Activated CD8-positive, alpha-beta T cell treated with anti-CD3 and anti-CD28 coated beads, Interleukin-2, amount 10 ng/mL, durations not matched to agents 7 days and 5 days (primary cell): ENCODE data around the gene PACC1. TPM values are rescaled to one million over a fixed set of nuclear protein-coding genes. Genes with fewer than 3 reads are reported as not detected.

Experiments used
- ATAC-seq: fragments of 150-1000 bp; cut with Tn5 transposase; one replicate; pipeline ENCODE4 v1.10.0; 2021; ENCODE audit warnings: moderate library complexity
- CTCF ChIA-PET: fragments of 350-600 bp; sonication (Branson Sonifier 250); formaldehyde crosslinking; loops from one replicate; lab custom pipeline; 2021; ENCODE audit warnings: antibody characterized with exemption; lab: Charles Lee
- POLR2A ChIA-PET: fragments of 350-600 bp; sonication (Branson Sonifier 250); formaldehyde crosslinking; loops from one replicate; lab custom pipeline; 2021; ENCODE audit warnings: antibody characterized with exemption; lab: Charles Lee
- DNase-seq: peaks from one replicate; pipeline ENCODE4 v3.0.0-alpha.2; 2020
- H3K27ac Mint-ChIP-seq: one replicate; pipeline ENCODE4 v1.8.0; 2021; ENCODE audit warnings: mild to moderate bottlenecking, mixed read lengths
- H3K27me3 Mint-ChIP-seq: one replicate; pipeline ENCODE4 v1.8.0; 2021; ENCODE audit warnings: low read depth, mixed read lengths
- H3K36me3 Mint-ChIP-seq: one replicate; pipeline ENCODE4 v1.8.0; 2021; ENCODE audit warnings: low read depth, mixed read lengths
- H3K4me1 Mint-ChIP-seq: one replicate; pipeline ENCODE4 v1.8.0; 2021; ENCODE audit warnings: low read depth, mixed read lengths
- H3K4me3 Mint-ChIP-seq: one replicate; pipeline ENCODE4 v1.8.0; 2021; ENCODE audit warnings: mild to moderate bottlenecking, mixed read lengths
- H3K9me3 Mint-ChIP-seq: one replicate; pipeline ENCODE4 v1.8.0; 2022; ENCODE audit warnings: mixed read lengths; ENCODE audit not compliant: insufficient read depth
- total RNA-seq, 2 experiments: library from RNA; stranded (reverse); gene quantifications; one replicate each; pipeline ENCODE4 v1.2.3, GENCODE V29; 2021

PACC1 gene
- total RNA-seq = 10 to 100 TPM in 1 of 2 experiments, 1 to 10 TPM in 1; 10.0 to 13.2 TPM

DNA sequence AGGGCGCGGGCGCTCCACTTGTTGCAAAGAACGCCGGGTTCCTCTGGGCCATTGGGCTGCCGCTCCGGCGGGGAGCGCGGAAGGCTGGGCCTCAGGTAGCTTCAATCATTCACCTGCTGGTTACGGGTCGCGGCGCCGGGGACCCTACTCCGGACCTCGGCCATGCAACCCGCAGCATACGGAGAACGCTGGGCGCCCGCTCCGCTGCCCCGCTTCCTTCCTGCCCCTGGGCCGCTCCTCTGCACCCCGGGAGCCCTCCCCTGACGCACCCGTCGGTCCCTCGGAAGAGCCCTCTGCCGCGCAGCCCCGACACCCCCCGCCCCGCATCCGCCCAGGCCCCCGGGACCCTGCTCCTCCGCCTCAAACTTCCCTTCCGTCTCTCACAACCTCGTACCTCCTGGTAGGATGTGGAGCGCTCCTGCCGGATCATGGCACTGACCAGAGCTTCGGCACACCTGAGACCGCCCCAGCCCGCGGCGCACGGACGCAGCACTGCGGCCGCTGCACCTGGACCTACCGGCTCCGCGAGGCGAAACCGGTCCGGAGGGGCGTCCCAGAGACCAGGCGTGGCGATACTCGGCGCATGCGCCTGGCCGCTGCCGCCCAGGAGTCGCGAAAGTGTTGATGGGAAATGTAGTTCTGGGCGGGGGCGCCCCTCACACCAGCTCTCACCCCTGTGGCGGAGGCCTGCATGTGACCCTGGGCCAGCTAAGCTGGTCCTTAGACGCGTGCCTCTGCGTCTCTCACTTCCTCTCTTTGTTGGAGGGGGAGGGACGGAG lies at the start of gene PACC1:
PACC1 (minus strand) TSS at position 559 of the 779 bp plus-strand sequence; CDS start at position 430, 129 bp downstream.
- no peaks in the 10 kb centered on the region for H3K27me3 Mint-ChIP-seq
- H3K27ac Mint-ChIP-seq = peak within 1 kb of the TSS; percentile 94
- peaks cover 36% of the 10 kb centered on the region for H3K4me1 Mint-ChIP-seq
- no peaks in the 10 kb centered on the region for H3K9me3 Mint-ChIP-seq
- peaks cover 32% of the 10 kb centered on the region for H3K36me3 Mint-ChIP-seq
- CTCF ChIA-PET = interaction anchor here (1.1 to 3.2 kb wide), 2 partner anchors 41 to 580 kb away, joined by 3 to 19 read pairs; no protein-coding TSS in a partner anchor
- peak; percentile 94 for DNase-seq
- peak; percentile 97 for ATAC-seq
- peak within 1 kb of the TSS; percentile 98 for H3K4me3 Mint-ChIP-seq
- POLR2A ChIA-PET = interaction anchor here (1.1 to 1.7 kb wide), 4 partner anchors 14 to 129 kb away, joined by 3 to 8 read pairs (median 4); partner anchors contain the start of genes NENF and PPP2R5A

DNA sequence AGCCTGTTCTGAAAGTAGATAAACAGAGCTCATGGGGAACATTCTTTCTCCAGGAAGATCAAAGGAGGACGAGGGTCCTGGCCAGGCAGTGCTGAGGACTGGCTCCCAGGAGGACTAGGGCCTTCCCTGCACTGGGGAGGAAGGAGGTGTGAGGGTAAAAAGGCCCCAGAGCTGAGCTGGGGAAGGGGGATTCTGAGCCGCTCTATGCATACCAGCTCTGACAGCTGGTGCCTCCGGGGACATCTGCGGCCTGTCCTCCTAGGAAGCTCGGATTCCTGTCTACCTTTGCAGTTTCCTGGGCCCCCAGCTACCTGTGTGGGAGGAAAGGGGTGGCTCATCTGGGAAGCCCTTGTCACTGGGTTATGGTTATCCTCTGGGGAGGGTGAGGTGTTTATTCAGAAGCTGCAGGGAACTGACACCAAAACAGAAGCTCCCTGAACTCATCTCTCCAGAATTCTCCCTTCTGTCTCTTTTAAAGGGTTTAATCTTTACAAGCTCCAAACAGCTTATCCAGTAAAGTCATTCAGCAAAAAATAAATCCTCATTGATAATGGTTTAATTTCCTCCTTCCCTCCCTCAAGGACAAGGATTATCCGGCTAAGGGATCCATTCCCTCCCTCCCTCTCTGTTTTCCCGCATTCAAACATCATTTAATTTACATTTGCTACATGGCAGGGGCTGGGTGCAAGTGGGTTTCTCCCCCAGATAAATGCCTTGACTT lies 49.0 kb upstream of the PACC1 start:
- no peak for DNase-seq
- CTCF ChIA-PET = interaction anchor here (0.9 to 6.4 kb wide), 6 partner anchors 7 to 393 kb away, joined by 3 to 42 read pairs (median 5); no protein-coding TSS in a partner anchor
- Mint-ChIP-seq H3K9me3 (no peaks in the 10 kb centered on the region), H3K4me3 (no peak overlapping the region), H3K27me3 (no peaks in the 10 kb centered on the region), H3K27ac (no peak overlapping the region), H3K36me3 (no peaks in the 10 kb centered on the region), H3K4me1 (peaks cover 6% of the 10 kb centered on the region)
- no peak for ATAC-seq
- POLR2A ChIA-PET = no interaction called here

DNA sequence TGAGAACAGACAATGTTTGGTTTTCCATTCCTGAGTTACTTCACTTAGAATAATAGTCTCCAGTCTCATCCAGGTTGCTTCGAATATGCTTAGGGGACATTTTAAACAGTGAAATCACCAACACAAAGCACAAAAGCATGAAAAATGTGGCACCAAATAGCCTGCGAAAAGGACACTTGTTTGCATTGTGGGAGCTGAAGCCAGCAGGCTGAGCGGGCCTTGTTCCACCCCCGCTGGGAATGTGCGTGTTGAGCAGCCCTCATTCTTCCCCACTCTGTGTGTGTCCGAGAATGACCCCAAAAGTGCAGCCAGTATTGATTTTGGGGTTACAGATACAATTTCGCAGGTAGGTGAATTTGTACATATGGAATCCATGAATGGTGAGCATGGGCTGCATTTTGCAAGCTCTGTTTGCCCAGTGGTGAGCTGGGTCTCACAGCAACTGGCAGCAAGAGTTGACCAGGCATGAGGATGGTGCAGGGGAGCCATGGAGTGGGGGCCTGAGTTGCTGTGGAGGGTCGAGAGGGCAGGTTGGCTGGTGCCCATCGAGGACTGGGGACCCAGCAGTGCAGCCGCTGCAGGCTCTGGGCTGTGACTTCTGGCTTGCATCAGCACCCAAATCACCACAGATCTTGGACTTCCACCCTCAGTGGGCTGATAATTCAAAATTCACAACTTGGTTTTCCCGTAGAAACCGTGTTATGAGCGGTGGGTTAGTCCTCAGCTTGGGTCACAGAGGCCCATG lies 47.4 kb upstream of the PACC1 start:
- DNase-seq = no peak
- Mint-ChIP-seq H3K9me3 (no peaks in the 10 kb centered on the region), H3K4me1 (peaks cover 13% of the 10 kb centered on the region), H3K4me3 (no peak overlapping the region), H3K36me3 (no peaks in the 10 kb centered on the region), H3K27ac (no peak overlapping the region), H3K27me3 (no peaks in the 10 kb centered on the region)
- CTCF ChIA-PET = interaction anchor here (0.6 to 0.7 kb wide), 2 partner anchors 15 to 128 kb away, joined by 3 read pairs; no protein-coding TSS in a partner anchor
- no peak for ATAC-seq
- POLR2A ChIA-PET = no interaction called here

DNA sequence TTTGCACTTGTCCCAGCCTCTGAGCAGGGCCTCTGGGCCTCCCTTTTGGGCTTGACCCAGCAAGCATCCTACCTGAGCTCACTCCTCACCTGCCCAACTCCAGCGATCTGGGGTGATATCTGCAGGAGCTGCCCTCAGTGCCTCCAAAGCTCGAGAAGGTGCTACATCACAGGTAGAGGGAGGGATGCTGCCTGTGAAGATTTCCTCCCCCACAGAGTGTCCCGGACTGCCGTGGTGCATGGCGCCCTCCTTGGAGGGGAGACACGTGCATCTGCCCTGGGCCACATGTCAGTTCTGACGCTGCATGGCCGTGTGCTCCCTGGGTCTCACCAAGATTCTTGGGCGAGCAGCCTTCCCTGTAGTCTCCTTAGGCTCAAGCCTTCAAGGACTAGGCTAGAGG lies 45.7 kb upstream of the PACC1 start:
- Mint-ChIP-seq H3K27ac (no peak overlapping the region), H3K9me3 (no peaks in the 10 kb centered on the region), H3K36me3 (no peaks in the 10 kb centered on the region), H3K27me3 (no peaks in the 10 kb centered on the region), H3K4me3 (no peak overlapping the region), H3K4me1 (peaks cover 13% of the 10 kb centered on the region)
- ChIA-PET POLR2A (no interaction called here), CTCF (interaction anchor here (0.9 kb wide), 1 partner anchor 17 kb away, joined by 3 read pairs; no protein-coding TSS in a partner anchor)
- no peak for DNase-seq
- no peak for ATAC-seq

DNA sequence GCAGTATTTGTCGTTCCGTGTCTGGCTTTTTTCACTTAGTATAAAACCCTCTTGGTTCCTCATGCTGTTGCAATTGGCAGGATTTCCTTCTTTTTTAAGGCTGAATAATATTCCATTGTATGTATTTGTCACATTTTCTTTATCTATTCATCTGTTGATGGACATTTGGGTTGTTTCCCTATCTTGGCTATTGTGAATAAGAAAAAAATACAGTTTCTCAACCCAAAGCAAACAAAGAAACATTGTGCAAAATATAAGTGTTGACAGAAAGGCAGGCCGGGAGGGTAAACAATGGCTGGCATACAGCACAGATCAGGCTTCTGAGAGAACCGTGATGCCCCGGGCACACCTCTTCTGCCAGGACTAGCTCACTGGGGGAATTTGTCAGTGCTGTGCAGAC lies 45.0 kb upstream of the PACC1 start:
- no peak overlapping the region for H3K27ac Mint-ChIP-seq
- no peak for DNase-seq
- POLR2A ChIA-PET = interaction anchor here (0.6 kb wide), 1 partner anchor 292 kb away, joined by 3 read pairs; no protein-coding TSS in a partner anchor

DNA sequence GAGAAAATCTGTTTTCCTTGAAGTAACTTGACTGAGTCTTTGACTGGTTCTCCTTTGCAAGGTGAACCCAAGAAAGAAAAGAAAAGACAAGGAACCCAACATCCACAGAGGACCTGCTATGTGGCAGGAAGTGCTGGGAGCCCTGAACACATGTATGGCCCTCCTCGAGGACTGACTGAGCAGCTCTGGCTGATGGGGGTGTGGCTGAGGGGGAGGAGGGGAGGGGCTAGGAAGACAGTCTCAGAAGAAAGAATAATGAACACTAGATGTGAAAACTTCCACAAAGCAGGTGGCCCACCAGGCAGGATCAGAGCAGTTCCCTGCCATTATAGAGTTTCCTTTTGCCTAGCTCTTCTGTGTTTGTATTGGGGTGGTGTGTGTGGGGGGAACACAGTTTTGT lies 44.1 kb upstream of the PACC1 start:
- DNase-seq (peak; percentile 39), ATAC-seq (peak; percentile 49)
- ChIA-PET POLR2A (interaction anchor here (0.6 kb wide), 1 partner anchor 1019 kb away, joined by 3 read pairs; no protein-coding TSS in a partner anchor), CTCF (interaction anchor here (0.6 to 5.7 kb wide), 10 partner anchors 9 to 777 kb away, joined by 3 to 132 read pairs (median 6); partner anchors contain the start of genes DTL and INTS7)
- Mint-ChIP-seq H3K36me3 (no peaks in the 10 kb centered on the region), H3K27me3 (no peaks in the 10 kb centered on the region), H3K9me3 (no peaks in the 10 kb centered on the region), H3K4me1 (peaks cover 13% of the 10 kb centered on the region), H3K27ac (peak overlapping the region; percentile 32), H3K4me3 (no peak overlapping the region)

More for the DNA sequence above, 45.0 kb upstream of the PACC1 start:
- Mint-ChIP-seq H3K4me1 (peaks cover 13% of the 10 kb centered on the region), H3K9me3 (no peaks in the 10 kb centered on the region), H3K4me3 (no peak overlapping the region), H3K36me3 (no peaks in the 10 kb centered on the region), H3K27me3 (no peaks in the 10 kb centered on the region)
- ATAC-seq = no peak
- CTCF ChIA-PET = interaction anchor here (0.9 to 5.7 kb wide), 4 partner anchors 17 to 424 kb away, joined by 3 to 101 read pairs (median 30); partner anchors contain the start of genes DTL and INTS7

DNA sequence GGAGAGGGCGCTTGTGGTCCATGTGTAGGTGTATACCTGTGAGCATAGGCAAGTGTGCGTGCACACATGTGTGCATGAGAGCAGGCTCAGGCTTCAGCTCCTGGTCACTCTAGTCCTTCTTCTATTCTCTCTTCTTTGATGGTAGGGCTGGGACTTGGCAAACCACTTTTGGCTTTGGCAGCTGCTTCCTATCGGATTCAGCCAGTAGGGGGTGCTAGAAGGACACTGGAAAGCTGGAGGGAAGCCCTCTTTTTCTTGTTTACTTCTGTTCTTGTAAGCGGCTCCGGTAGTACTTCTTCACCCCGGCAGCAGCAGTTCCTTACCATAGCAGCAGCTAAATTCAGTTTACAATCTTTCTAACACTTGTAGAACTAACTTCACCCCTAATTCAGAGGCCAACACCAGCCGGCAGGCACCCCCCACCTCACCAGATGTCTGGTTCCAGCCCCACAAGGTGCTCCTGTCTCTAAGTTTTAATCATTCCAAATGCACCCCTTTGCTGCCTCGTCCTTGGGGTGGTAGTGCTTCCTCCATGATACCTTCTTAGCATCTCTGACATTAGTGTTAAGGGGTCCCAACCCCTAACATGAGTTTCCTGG lies 43.2 kb upstream of the PACC1 start:
- CTCF ChIA-PET = interaction anchor here (0.6 to 5.7 kb wide), 51 partner anchors 8 to 782 kb away, joined by 3 to 132 read pairs (median 4); partner anchors contain the start of genes DTL, INTS7, NEK2 and NENF
- no peak overlapping the region for H3K27ac Mint-ChIP-seq

DNA sequence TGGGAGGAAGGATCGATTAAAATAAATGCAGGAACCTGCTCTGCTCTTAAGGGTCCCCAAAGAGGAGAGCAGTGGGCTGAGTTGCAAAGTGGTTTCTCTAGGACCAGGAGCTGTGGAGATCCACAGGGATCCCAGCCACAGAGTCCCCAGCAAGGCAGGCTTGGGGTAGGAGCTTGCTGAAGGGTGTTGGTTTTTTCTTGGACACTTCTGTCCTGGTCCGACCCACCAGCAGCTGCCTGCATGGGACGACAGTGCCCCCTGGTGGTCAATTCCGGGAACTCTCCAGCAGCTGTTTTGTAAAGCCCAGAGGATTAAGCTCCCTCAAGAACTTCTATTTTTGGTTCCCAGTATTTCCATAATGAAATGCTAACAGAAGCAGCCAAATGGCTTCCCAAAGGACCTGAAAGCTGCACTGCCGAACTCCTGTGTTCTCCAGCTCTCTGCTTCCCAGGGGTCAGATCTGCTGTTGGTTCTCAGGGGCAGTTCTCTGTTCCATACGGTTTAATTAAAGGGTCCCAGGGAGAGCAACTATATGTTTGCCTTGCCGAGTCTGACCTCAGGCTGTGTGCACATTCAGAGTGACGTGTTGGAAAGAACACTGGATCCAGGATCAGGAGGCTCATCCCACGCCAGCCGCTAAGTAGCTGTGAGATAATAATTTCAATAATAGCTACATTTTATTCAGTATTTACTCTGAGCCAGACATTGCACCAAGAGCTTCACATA lies 41.3 kb upstream of the PACC1 start:
- CTCF ChIA-PET = interaction anchor here (0.6 to 5.7 kb wide), 130 partner anchors 9 to 848 kb away, joined by 3 to 132 read pairs (median 5); partner anchors contain the start of genes DTL, FLVCR1, INTS7 and NEK2

More for the DNA sequence above, 43.2 kb upstream of the PACC1 start:
- no peaks in the 10 kb centered on the region for H3K9me3 Mint-ChIP-seq
- peaks cover 13% of the 10 kb centered on the region for H3K4me1 Mint-ChIP-seq
- no peak overlapping the region for H3K4me3 Mint-ChIP-seq
- H3K36me3 Mint-ChIP-seq = no peaks in the 10 kb centered on the region
- H3K27me3 Mint-ChIP-seq = no peaks in the 10 kb centered on the region
- no peak for ATAC-seq
- DNase-seq = peak; percentile 80
- POLR2A ChIA-PET = interaction anchor here (0.8 kb wide), 1 partner anchor 422 kb away, joined by 3 read pairs; the partner anchor contains the start of genes DTL and INTS7

DNA sequence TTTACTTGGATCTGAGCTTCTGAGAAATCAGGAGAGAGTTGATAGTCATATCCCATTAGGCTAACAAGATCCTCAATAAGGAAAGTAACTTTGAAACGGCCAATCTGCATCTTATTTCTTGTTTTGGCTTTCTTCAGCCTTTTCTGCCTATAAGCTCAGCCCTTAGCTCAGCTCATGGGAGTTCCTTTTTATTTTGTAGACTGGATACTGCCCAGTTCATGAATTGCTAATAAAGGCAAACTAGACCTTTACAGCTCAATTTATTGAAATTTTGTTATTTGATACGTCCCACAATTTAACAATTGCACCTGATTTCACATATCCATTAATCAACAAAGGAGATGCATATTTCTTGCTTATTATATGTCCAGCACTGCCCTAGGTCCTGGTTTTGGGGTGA lies 40.7 kb upstream of the PACC1 start:
- Mint-ChIP-seq H3K27ac (no peak overlapping the region), H3K9me3 (no peaks in the 10 kb centered on the region)
- POLR2A ChIA-PET = interaction anchor here (0.6 kb wide), 1 partner anchor 412 kb away, joined by 3 read pairs; no protein-coding TSS in a partner anchor

More for the DNA sequence above, 41.3 kb upstream of the PACC1 start:
- Mint-ChIP-seq H3K4me3 (no peak overlapping the region), H3K27me3 (no peaks in the 10 kb centered on the region), H3K27ac (no peak overlapping the region), H3K9me3 (no peaks in the 10 kb centered on the region), H3K36me3 (no peaks in the 10 kb centered on the region), H3K4me1 (peaks cover 15% of the 10 kb centered on the region)
- POLR2A ChIA-PET = interaction anchor here (0.6 kb wide), 1 partner anchor 293 kb away, joined by 3 read pairs; no protein-coding TSS in a partner anchor
- DNase-seq (peak; percentile 89), ATAC-seq (peak; percentile 78)

More for the DNA sequence above, 40.7 kb upstream of the PACC1 start:
- no peaks in the 10 kb centered on the region for H3K27me3 Mint-ChIP-seq
- no peak overlapping the region for H3K4me3 Mint-ChIP-seq
- ATAC-seq (no peak), DNase-seq (no peak)
- peaks cover 15% of the 10 kb centered on the region for H3K4me1 Mint-ChIP-seq
- no peaks in the 10 kb centered on the region for H3K36me3 Mint-ChIP-seq
- CTCF ChIA-PET = interaction anchor here (0.7 to 5.7 kb wide), 105 partner anchors 8 to 848 kb away, joined by 3 to 132 read pairs (median 6); partner anchors contain the start of genes DTL, INTS7, NEK2 and NENF
